H9 (cell line): ENCODE data around the gene HS3ST4. TPM values are rescaled to one million over a fixed set of nuclear protein-coding genes. Genes with fewer than 3 reads are reported as not detected.

Experiments used
- DNase-seq: peaks from one replicate; pipeline ENCODE4 v3.0.0-alpha.2; 2017
- H2AFZ ChIP-seq: one replicate; pipeline ENCODE4 v1.6.1; 2013; ENCODE audit warnings: mild to moderate bottlenecking, low read length, control low read depth, moderate library complexity
- H2AK5ac ChIP-seq: 2 replicates; pipeline ENCODE4 v1.6.1; 2013; ENCODE audit warnings: low read length, control low read depth, mixed read lengths; ENCODE audit not compliant: insufficient read length
- H2BK120ac ChIP-seq: one replicate; pipeline ENCODE4 v1.6.1; 2013; ENCODE audit warnings: low read depth, mild to moderate bottlenecking, low read length, control low read depth, inconsistent platforms; ENCODE audit not compliant: poor library complexity, severe bottlenecking
- H2BK12ac ChIP-seq: 2 replicates; pipeline ENCODE4 v1.6.1; 2013; ENCODE audit warnings: low read length, control low read depth, mixed read lengths, low read depth; ENCODE audit not compliant: insufficient read length
- H2BK15ac ChIP-seq: 2 replicates; pipeline ENCODE4 v1.6.1; 2013; ENCODE audit warnings: low read depth, low read length, control low read depth
- H2BK20ac ChIP-seq: one replicate; pipeline ENCODE4 v1.6.1; 2013; ENCODE audit warnings: low read depth, mild to moderate bottlenecking, low read length, control low read depth, inconsistent platforms; ENCODE audit not compliant: poor library complexity, severe bottlenecking
- H2BK5ac ChIP-seq: 2 replicates; pipeline ENCODE4 v1.6.1; 2013; ENCODE audit warnings: low read length, control low read depth, mixed read lengths; ENCODE audit not compliant: insufficient read length
- H3K14ac ChIP-seq: 2 replicates; pipeline ENCODE4 v1.6.1; 2013; ENCODE audit warnings: low read length, control low read depth; ENCODE audit not compliant: insufficient read depth
- H3K18ac ChIP-seq: 2 replicates; pipeline ENCODE4 v1.6.1; 2013; ENCODE audit warnings: low read depth, mild to moderate bottlenecking, mixed read lengths, low read length, control low read depth; ENCODE audit not compliant: insufficient read length
- H3K23ac ChIP-seq: 2 replicates; pipeline ENCODE4 v1.6.1; 2013; ENCODE audit warnings: low read length, control low read depth, mixed read lengths, low read depth; ENCODE audit not compliant: insufficient read length
- H3K23me2 ChIP-seq: 2 replicates; pipeline ENCODE4 v1.6.1; 2013; ENCODE audit warnings: low read depth, mild to moderate bottlenecking, mixed read lengths, low read length, control low read depth; ENCODE audit not compliant: insufficient read length, poor library complexity, severe bottlenecking
- H3K27ac ChIP-seq: 2 replicates; pipeline ENCODE4 v1.5.1; 2013; ENCODE audit warnings: low read length, control low read depth, mixed read lengths, low read depth; ENCODE audit not compliant: insufficient read length
- H3K27me3 ChIP-seq: 2 replicates; pipeline ENCODE4 v1.6.1; 2013; ENCODE audit warnings: low read length, control low read depth, inconsistent platforms; ENCODE audit not compliant: insufficient read depth
- H3K4ac ChIP-seq: 2 replicates; pipeline ENCODE4 v1.6.1; 2013; ENCODE audit warnings: low read depth, mild to moderate bottlenecking, control low read depth, inconsistent platforms, low read length, moderate library complexity
- H3K4me1 ChIP-seq: 2 replicates; pipeline ENCODE4 v1.6.1; 2013; ENCODE audit warnings: low read length, control low read depth, inconsistent platforms; ENCODE audit not compliant: insufficient read depth
- H3K4me2 ChIP-seq: 2 replicates; pipeline ENCODE4 v1.6.1; 2013; ENCODE audit warnings: low read length, control low read depth, mixed read lengths; ENCODE audit not compliant: insufficient read length, insufficient read depth
- H3K56ac ChIP-seq: 2 replicates; pipeline ENCODE4 v1.6.1; 2013; ENCODE audit warnings: low read depth, mild to moderate bottlenecking, mixed read lengths, low read length, control low read depth; ENCODE audit not compliant: insufficient read length
- H3K79me1 ChIP-seq: 2 replicates; pipeline ENCODE4 v1.6.1; 2013; ENCODE audit warnings: low read depth, mild to moderate bottlenecking, moderate library complexity, low read length, control low read depth, inconsistent platforms; ENCODE audit not compliant: insufficient read depth, poor library complexity, severe bottlenecking
- H3K79me2 ChIP-seq: 2 replicates; pipeline ENCODE4 v1.6.1; 2013; ENCODE audit warnings: low read length, control low read depth, inconsistent platforms; ENCODE audit not compliant: insufficient read depth
- H3K9ac ChIP-seq: 2 replicates; pipeline ENCODE4 v1.6.1; 2013; ENCODE audit warnings: low read length, control low read depth, mixed read lengths; ENCODE audit not compliant: insufficient read length; ENCODE audit errors: extremely low read depth
- H3K9me3 ChIP-seq: one replicate; pipeline ENCODE4 v1.6.1; 2013; ENCODE audit warnings: low read depth, low read length, inconsistent platforms; ENCODE audit not compliant: control insufficient read depth
- H3T11ph ChIP-seq: one replicate; pipeline ENCODE4 v1.6.1; 2013; ENCODE audit warnings: mild to moderate bottlenecking, low read length, control low read depth, inconsistent platforms
- H4K20me1 ChIP-seq: one replicate; pipeline ENCODE4 v1.6.1; 2013; ENCODE audit not compliant: control insufficient read depth, insufficient read length, insufficient read depth
- H4K5ac ChIP-seq: 2 replicates; pipeline ENCODE4 v1.6.1; 2013; ENCODE audit warnings: low read depth, mild to moderate bottlenecking, mixed read lengths, low read length, control low read depth; ENCODE audit not compliant: insufficient read length
- H4K8ac ChIP-seq: replicated peaks from 2 replicates; pipeline ENCODE4 v1.6.1; 2013; ENCODE audit warnings: low read length, control low read depth, mixed read lengths, low read depth; ENCODE audit not compliant: insufficient read length
- H4K91ac ChIP-seq: 2 replicates; pipeline ENCODE4 v1.6.1; 2013; ENCODE audit warnings: low read depth, mild to moderate bottlenecking, moderate library complexity, mixed read lengths, low read length, control low read depth; ENCODE audit not compliant: insufficient read length
- H3K27ac Mint-ChIP-seq, 3 experiments: 2 replicates in 2 of 3; 3 replicates in 1 of 3; pipeline ENCODE4 v1.8.0; 2020 to 2021; ENCODE audit warnings: mixed read lengths in 3 of 3, mild to moderate bottlenecking in 1 of 3, moderate library complexity in 1 of 3
- H3K27me3 Mint-ChIP-seq: 2 replicates; pipeline ENCODE4 v1.8.0; 2021; ENCODE audit warnings: low read depth, mild to moderate bottlenecking, moderate library complexity, mixed read lengths
- H3K36me3 Mint-ChIP-seq, 3 experiments: 2 replicates in 2 of 3; 3 replicates in 1 of 3; pipeline ENCODE4 v1.8.0; 2020 to 2021; ENCODE audit warnings: low read depth in 3 of 3, mixed read lengths in 3 of 3; ENCODE audit not compliant: insufficient read depth in 1 of 3
- H3K4me1 Mint-ChIP-seq, 2 experiments: 2 replicates each; pipeline ENCODE4 v1.8.0; 2020; ENCODE audit warnings: mixed read lengths in 2 of 2
- H3K4me3 Mint-ChIP-seq, 2 experiments: 2 replicates in 1 of 2; 3 replicates in 1 of 2; pipeline ENCODE4 v1.8.0; 2020 to 2021; ENCODE audit warnings: mild to moderate bottlenecking in 2 of 2, mixed read lengths in 2 of 2, moderate library complexity in 1 of 2
- H3K9me3 Mint-ChIP-seq, 2 experiments: 2 replicates in 1 of 2; 3 replicates in 1 of 2; pipeline ENCODE4 v1.8.0; 2020; ENCODE audit warnings: mild to moderate bottlenecking in 2 of 2, mixed read lengths in 2 of 2, moderate library complexity in 1 of 2
- CTCF ChIP-seq: fragments of 200-600 bp; sonication (generic); conservative IDR thresholded peaks from 3 replicates; pipeline ENCODE4 v1.8.0; 2021; ENCODE audit warnings: antibody characterized with exemption, mild to moderate bottlenecking
- WGBS: extraction: QIAGEN DNeasy Blood & Tissue Kit; methylation state at CpG from one replicate; pipeline ENCODE4 v1.1.7; 2013; ENCODE audit warnings: missing lambda C conversion rate, low lambda C conversion rate, mixed read lengths; ENCODE audit not compliant: insufficient read length; ENCODE audit errors: extremely low coverage; 5-methylcytosine and 5-hydroxymethylcytosine counted together
- total RNA-seq: library from RNA; stranded (reverse); gene quantifications from 2 replicates; pipeline ENCODE4 v1.2.1, GENCODE V29; 2021

The HS3ST4 gene
- total RNA-seq, 1 experiment from 2014 or later = 1.7 TPM

- Histone ChIP-seq H3K4ac (no peak overlapping the region), H2BK120ac (no peak overlapping the region), H2BK15ac (no peak overlapping the region), H4K91ac (no peak overlapping the region), H3K23me2 (no peaks in the 10 kb centered on the region), H2AK5ac (no peak overlapping the region), H3K18ac (no peak overlapping the region), H4K20me1 (no peaks in the 10 kb centered on the region), H3K9ac (no peak overlapping the region), H3K27me3 (no peaks in the 10 kb centered on the region), H3K23ac (no peak overlapping the region), H3K56ac (no peak overlapping the region), H2BK5ac (no peak overlapping the region), H2AFZ (no peak overlapping the region), H4K8ac (no peak overlapping the region), H3K79me2 (no peaks in the 10 kb centered on the region), H3K79me1 (no peaks in the 10 kb centered on the region), H3T11ph (no peak overlapping the region), H3K14ac (no peak overlapping the region), H3K4me2 (no peak overlapping the region), H2BK12ac (no peak overlapping the region), H3K27ac (no peak overlapping the region), H3K9me3 (no peaks in the 10 kb centered on the region), H2BK20ac (no peak overlapping the region), H3K4me1 (peaks cover 6% of the 10 kb centered on the region), H4K5ac (no peak overlapping the region)
- Mint-ChIP-seq H3K36me3 (no peaks in the 10 kb centered on the region; a peak in 3 of 7 replicates), H3K4me3 (no peak overlapping the region), H3K27me3 (no peaks in the 10 kb centered on the region), H3K9me3 (no peaks in the 10 kb centered on the region), H3K4me1 (peaks cover 7 to 9% of the 10 kb centered on the region in 2 experiments), H3K27ac (no peak overlapping the region)
- DNase-seq = peak; percentile 52
- TF ChIP-seq CTCF = peak; percentile 84
- WGBS = no CpG with 5 or more reads among the region's 3 CpGs
These were observed 16.3 kb downstream of the HS3ST4 start for GRCh38 chr16:25707982-25708583.
